Activated CD8-positive, alpha-beta T cell treated with anti-CD3 and anti-CD28 coated beads for 36 hours (primary cell): ENCODE measurements around the gene LRTM2. TPM values are rescaled to one million over a fixed set of nuclear protein-coding genes. Genes with fewer than 3 reads are reported as not detected.

Source experiments
- ATAC-seq: fragments of 200-7000 bp; cut with Tn5 transposase; one replicate; pipeline ENCODE4 v1.10.0; 2021; ENCODE audit warnings: mild to moderate bottlenecking, moderate library complexity
- CTCF ChIA-PET: fragments of 350-600 bp; sonication (Branson Sonifier 250); formaldehyde crosslinking; loops from one replicate; lab custom pipeline; 2021; ENCODE audit warnings: antibody characterized with exemption; lab: Charles Lee
- POLR2A ChIA-PET: fragments of 350-600 bp; sonication (Branson Sonifier 250); formaldehyde crosslinking; loops from one replicate; lab custom pipeline; 2021; ENCODE audit warnings: antibody characterized with exemption; lab: Charles Lee
- DNase-seq: peaks from one replicate; pipeline ENCODE4 v3.0.0-alpha.2; 2020
- H3K27ac Mint-ChIP-seq: one replicate; pipeline ENCODE4 v1.8.0; 2021; ENCODE audit warnings: mild to moderate bottlenecking, mixed read lengths
- H3K27me3 Mint-ChIP-seq: one replicate; pipeline ENCODE4 v1.8.0; 2021; ENCODE audit warnings: mixed read lengths
- H3K36me3 Mint-ChIP-seq: one replicate; pipeline ENCODE4 v1.8.0; 2021; ENCODE audit warnings: low read depth, mixed read lengths
- H3K4me1 Mint-ChIP-seq: one replicate; pipeline ENCODE4 v1.8.0; 2021; ENCODE audit warnings: low read depth, mixed read lengths
- H3K4me3 Mint-ChIP-seq: one replicate; pipeline ENCODE4 v1.8.0; 2021; ENCODE audit warnings: mild to moderate bottlenecking, moderate library complexity, mixed read lengths
- H3K9me3 Mint-ChIP-seq: one replicate; pipeline ENCODE4 v1.8.0; 2021; ENCODE audit warnings: mixed read lengths
- intact Hi-C: fragments of 100-400 bp; cut with micrococcal nuclease; formaldehyde crosslinking; loops from one replicate; pipeline ENCODE4 v1.10.0; 2022
- total RNA-seq, 2 experiments: library from RNA; stranded (reverse); gene quantifications; one replicate each; pipeline ENCODE4 v1.2.3, GENCODE V29; 2021
- TF ChIP-seq, protein P1 (sequence below): fragments of 200-600 bp; IDR thresholded peaks from one replicate; pipeline ENCODE4 v1.8.0; 2022; ENCODE audit warnings: antibody characterized with exemption, mild to moderate bottlenecking

LRTM2 gene
- total RNA-seq, 2 experiments from 2014 or later, result not detected

- intact Hi-C loops, result no loop called here
- ChIA-PET CTCF (no interaction called here), POLR2A (no interaction called here)
- TF ChIP-seq, protein P1, sequence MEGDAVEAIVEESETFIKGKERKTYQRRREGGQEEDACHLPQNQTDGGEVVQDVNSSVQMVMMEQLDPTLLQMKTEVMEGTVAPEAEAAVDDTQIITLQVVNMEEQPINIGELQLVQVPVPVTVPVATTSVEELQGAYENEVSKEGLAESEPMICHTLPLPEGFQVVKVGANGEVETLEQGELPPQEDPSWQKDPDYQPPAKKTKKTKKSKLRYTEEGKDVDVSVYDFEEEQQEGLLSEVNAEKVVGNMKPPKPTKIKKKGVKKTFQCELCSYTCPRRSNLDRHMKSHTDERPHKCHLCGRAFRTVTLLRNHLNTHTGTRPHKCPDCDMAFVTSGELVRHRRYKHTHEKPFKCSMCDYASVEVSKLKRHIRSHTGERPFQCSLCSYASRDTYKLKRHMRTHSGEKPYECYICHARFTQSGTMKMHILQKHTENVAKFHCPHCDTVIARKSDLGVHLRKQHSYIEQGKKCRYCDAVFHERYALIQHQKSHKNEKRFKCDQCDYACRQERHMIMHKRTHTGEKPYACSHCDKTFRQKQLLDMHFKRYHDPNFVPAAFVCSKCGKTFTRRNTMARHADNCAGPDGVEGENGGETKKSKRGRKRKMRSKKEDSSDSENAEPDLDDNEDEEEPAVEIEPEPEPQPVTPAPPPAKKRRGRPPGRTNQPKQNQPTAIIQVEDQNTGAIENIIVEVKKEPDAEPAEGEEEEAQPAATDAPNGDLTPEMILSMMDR, result no peak
- peaks cover 12% of the 10 kb centered on the region for H3K4me1 Mint-ChIP-seq
- no peak overlapping the region for H3K4me3 Mint-ChIP-seq
- peaks cover 3% of the 10 kb centered on the region for H3K27me3 Mint-ChIP-seq
- DNase-seq (no peak), ATAC-seq (no peak)
- H3K9me3 Mint-ChIP-seq, result no peaks in the 10 kb centered on the region
- H3K36me3 Mint-ChIP-seq, result no peaks in the 10 kb centered on the region
- H3K27ac Mint-ChIP-seq, result no peak overlapping the region
These were observed 26.3 kb downstream of the LRTM2 start for GRCh38 chr12:1846421-1847405.

- ChIA-PET CTCF (no interaction called here), POLR2A (no interaction called here)
- TF ChIP-seq, protein P1, result no peak
- no peaks in the 10 kb centered on the region for H3K9me3 Mint-ChIP-seq
- H3K27ac Mint-ChIP-seq, result no peak overlapping the region
- intact Hi-C loops, result no loop called here
- H3K4me1 Mint-ChIP-seq, result peaks cover 9% of the 10 kb centered on the region
- no peaks in the 10 kb centered on the region for H3K27me3 Mint-ChIP-seq
- H3K36me3 Mint-ChIP-seq, result no peaks in the 10 kb centered on the region
- DNase-seq (no peak), ATAC-seq (no peak)
- H3K4me3 Mint-ChIP-seq, result no peak overlapping the region
These were observed 27.0 kb downstream of the LRTM2 start for GRCh38 chr12:1847411-1847810.

DNA sequence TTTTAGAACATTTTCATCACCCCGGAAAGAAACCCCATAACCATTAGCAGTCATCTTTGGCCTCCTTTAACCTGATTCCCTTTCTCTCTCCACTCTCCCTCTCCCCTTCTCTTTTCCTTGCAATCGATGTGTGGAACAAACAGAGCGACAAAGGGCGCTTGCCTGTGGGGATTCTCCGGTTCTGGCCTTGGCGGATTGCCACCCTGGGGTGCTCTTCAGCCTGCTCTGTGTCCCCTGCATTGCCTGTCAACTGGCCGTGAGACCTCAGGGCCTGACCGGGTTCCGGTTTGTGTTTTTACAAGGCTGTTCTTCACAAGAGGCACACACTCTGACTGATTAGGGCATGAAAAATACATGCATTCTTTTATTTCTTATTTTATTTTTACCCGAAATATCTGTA lies 27.8 kb downstream of the LRTM2 start:
- CTCF ChIA-PET, result no interaction called here
- H3K4me3 Mint-ChIP-seq, result no peak overlapping the region
- TF ChIP-seq, protein P1, result no peak
- POLR2A ChIA-PET, result no interaction called here
- no peaks in the 10 kb centered on the region for H3K9me3 Mint-ChIP-seq
- ATAC-seq (no peak), DNase-seq (no peak)
- H3K4me1 Mint-ChIP-seq, result peaks cover 6% of the 10 kb centered on the region
- no peak overlapping the region for H3K27ac Mint-ChIP-seq
- H3K36me3 Mint-ChIP-seq, result no peaks in the 10 kb centered on the region
- intact Hi-C loops, result no loop called here
- H3K27me3 Mint-ChIP-seq, result no peaks in the 10 kb centered on the region

- DNase-seq, result no peak
- Mint-ChIP-seq H3K27me3 (no peaks in the 10 kb centered on the region), H3K27ac (no peak overlapping the region), H3K9me3 (no peaks in the 10 kb centered on the region), H3K4me1 (peaks cover 6% of the 10 kb centered on the region), H3K4me3 (no peak overlapping the region), H3K36me3 (no peaks in the 10 kb centered on the region)
- POLR2A ChIA-PET, result no interaction called here
- TF ChIP-seq, protein P1, result no peak
- CTCF ChIA-PET, result no interaction called here
- ATAC-seq, result no peak
- intact Hi-C loops, result no loop called here
These were observed 28.4 kb downstream of the LRTM2 start for GRCh38 chr12:1848745-1849144.

- no peaks in the 10 kb centered on the region for H3K36me3 Mint-ChIP-seq
- no peak for DNase-seq
- no peak overlapping the region for H3K27ac Mint-ChIP-seq
- intact Hi-C loops, result no loop called here
- peaks cover 6% of the 10 kb centered on the region for H3K4me1 Mint-ChIP-seq
- TF ChIP-seq, protein P1, result no peak
- no peaks in the 10 kb centered on the region for H3K9me3 Mint-ChIP-seq
- ChIA-PET CTCF (no interaction called here), POLR2A (no interaction called here)
- no peaks in the 10 kb centered on the region for H3K27me3 Mint-ChIP-seq
- no peak for ATAC-seq
- no peak overlapping the region for H3K4me3 Mint-ChIP-seq
These were observed 30.9 kb downstream of the LRTM2 start for GRCh38 chr12:1851151-1851701.
